SU-DHL-6 (cell line): ENCODE results near the gene ITPKB.

Experiments
- H2AFZ ChIP-seq: fragments of 200-600 bp; sonication (generic); 2 replicates; pipeline ENCODE4 v1.6.1; 2014; ENCODE audit warnings: low read depth, mild to moderate bottlenecking, moderate library complexity, mixed read lengths, antibody characterized with exemption, low read length; ENCODE audit not compliant: severe bottlenecking
- H3F3A ChIP-seq: fragments of 200-600 bp; shearing (Covaris generic); 2 replicates; pipeline ENCODE4 v1.6.0; 2016; ENCODE audit warnings: antibody characterized with exemption, mild to moderate bottlenecking; ENCODE audit not compliant: insufficient read depth
- H3K27ac ChIP-seq: fragments of 200-600 bp; sonication (generic); 2 replicates; pipeline ENCODE4 v1.5.1; 2016; ENCODE audit warnings: low read depth, mild to moderate bottlenecking, low read length, moderate library complexity, mixed read lengths
- H3K27me3 ChIP-seq: fragments of 200-600 bp; sonication (generic), shearing (Covaris generic); 2 replicates; pipeline ENCODE4 v1.6.0; 2014; ENCODE audit warnings: mild to moderate bottlenecking, low read length
- H3K36me3 ChIP-seq: fragments of 200-600 bp; sonication (generic); 2 replicates; pipeline ENCODE4 v1.6.1; 2014; ENCODE audit warnings: mild to moderate bottlenecking, low read length, mixed read lengths
- H3K4me2 ChIP-seq: fragments of 300-600, 200-600 bp; shearing (Covaris generic), sonication (generic); 2 replicates; pipeline ENCODE4 v1.6.0; 2014; ENCODE audit warnings: low read length, low read depth, mild to moderate bottlenecking; ENCODE audit not compliant: poor library complexity, severe bottlenecking
- H3K4me3 ChIP-seq: fragments of 200-600 bp; sonication (generic); 2 replicates; pipeline ENCODE4 v1.5.1; 2014; ENCODE audit warnings: antibody characterized with exemption, low read length, mild to moderate bottlenecking, mixed read lengths; ENCODE audit not compliant: insufficient read depth, poor library complexity, severe bottlenecking
- H3K79me2 ChIP-seq: fragments of 200-600 bp; sonication (generic); 2 replicates; pipeline ENCODE4 v1.6.1; 2014; ENCODE audit warnings: mild to moderate bottlenecking, low read length, moderate library complexity; ENCODE audit not compliant: insufficient read depth
- H3K9ac ChIP-seq: fragments of 200-600 bp; sonication (generic); 2 replicates; pipeline ENCODE4 v1.7.0; 2014; ENCODE audit warnings: mild to moderate bottlenecking, low read length
- H3K9me2 ChIP-seq: fragments of 200-600 bp; sonication (generic); replicated peaks from 2 replicates; pipeline ENCODE4 v1.6.1; 2014; ENCODE audit warnings: low read length; ENCODE audit not compliant: insufficient read depth
- H3K9me3 ChIP-seq: fragments of 200-600 bp; sonication (generic); 2 replicates; pipeline ENCODE4 v1.6.1; 2014; ENCODE audit warnings: low read length, mixed read lengths; ENCODE audit not compliant: insufficient read depth
- H4K20me1 ChIP-seq: fragments of 200-600 bp; sonication (generic); 2 replicates; pipeline ENCODE4 v1.6.1; 2014; ENCODE audit warnings: low read depth, mild to moderate bottlenecking, antibody characterized with exemption, low read length, moderate library complexity, mixed read lengths
- EZH2phosphoT487 ChIP-seq: fragments of 200-600 bp; sonication (generic), shearing (Covaris generic); conservative IDR thresholded peaks from 2 replicates; pipeline ENCODE4 v1.6.1; 2018; ENCODE audit warnings: mild to moderate bottlenecking, antibody characterized with exemption, low read length, moderate library complexity, mixed read lengths
- TF ChIP-seq, protein P1 (sequence below): fragments of 200-600 bp; sonication (generic); IDR thresholded peaks from one replicate; pipeline ENCODE4 v1.5.1; 2017; ENCODE audit warnings: antibody characterized with exemption, mild to moderate bottlenecking, low read length, moderate library complexity; ENCODE audit not compliant: insufficient read depth, poor library complexity, severe bottlenecking

Gene ITPKB

GRCh38 chr1:226738421-226738994 lies 574 bp downstream of the ITPKB start:
- Histone ChIP-seq H3K27me3 (no peaks in the 10 kb centered on the region), H3F3A (peaks cover 23% of the 10 kb centered on the region), H3K9me2 (no peaks in the 10 kb centered on the region), H4K20me1 (peaks cover 8% of the 10 kb centered on the region; the same call in 1 of the 2 replicates), H3K36me3 (peaks cover 15% of the 10 kb centered on the region; the same call in 1 of the 2 replicates), H3K9ac (peak overlapping the region; percentile 98), H3K9me3 (no peaks in the 10 kb centered on the region), H3K4me3 (peak overlapping the region; percentile 99), H2AFZ (peak overlapping the region; percentile 42), H3K27ac (peak overlapping the region; percentile 98), H3K4me2 (peak overlapping the region; percentile 96), H3K79me2 (peaks cover 54% of the 10 kb centered on the region)
- no peak for TF ChIP-seq EZH2phosphoT487
- TF ChIP-seq, protein P1, sequence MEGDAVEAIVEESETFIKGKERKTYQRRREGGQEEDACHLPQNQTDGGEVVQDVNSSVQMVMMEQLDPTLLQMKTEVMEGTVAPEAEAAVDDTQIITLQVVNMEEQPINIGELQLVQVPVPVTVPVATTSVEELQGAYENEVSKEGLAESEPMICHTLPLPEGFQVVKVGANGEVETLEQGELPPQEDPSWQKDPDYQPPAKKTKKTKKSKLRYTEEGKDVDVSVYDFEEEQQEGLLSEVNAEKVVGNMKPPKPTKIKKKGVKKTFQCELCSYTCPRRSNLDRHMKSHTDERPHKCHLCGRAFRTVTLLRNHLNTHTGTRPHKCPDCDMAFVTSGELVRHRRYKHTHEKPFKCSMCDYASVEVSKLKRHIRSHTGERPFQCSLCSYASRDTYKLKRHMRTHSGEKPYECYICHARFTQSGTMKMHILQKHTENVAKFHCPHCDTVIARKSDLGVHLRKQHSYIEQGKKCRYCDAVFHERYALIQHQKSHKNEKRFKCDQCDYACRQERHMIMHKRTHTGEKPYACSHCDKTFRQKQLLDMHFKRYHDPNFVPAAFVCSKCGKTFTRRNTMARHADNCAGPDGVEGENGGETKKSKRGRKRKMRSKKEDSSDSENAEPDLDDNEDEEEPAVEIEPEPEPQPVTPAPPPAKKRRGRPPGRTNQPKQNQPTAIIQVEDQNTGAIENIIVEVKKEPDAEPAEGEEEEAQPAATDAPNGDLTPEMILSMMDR = no peak

- Histone ChIP-seq H3K36me3 (peaks cover 15% of the 10 kb centered on the region; the same call in 1 of the 2 replicates), H3K27ac (peak overlapping the region; percentile 98), H3K4me3 (peak overlapping the region; percentile 99), H3K27me3 (no peaks in the 10 kb centered on the region), H3K9ac (peak overlapping the region; percentile 98), H4K20me1 (peaks cover 10% of the 10 kb centered on the region; the same call in 1 of the 2 replicates), H3K9me2 (no peaks in the 10 kb centered on the region), H3K79me2 (peaks cover 60% of the 10 kb centered on the region), H3K4me2 (peak overlapping the region; percentile 96), H3K9me3 (no peaks in the 10 kb centered on the region), H3F3A (peaks cover 23% of the 10 kb centered on the region), H2AFZ (no peak overlapping the region)
- TF ChIP-seq, protein P1 = no peak
- TF ChIP-seq EZH2phosphoT487 = no peak
Observed at GRCh38 chr1:226737819-226738420, 1.2 kb downstream of the ITPKB start.

DNA sequence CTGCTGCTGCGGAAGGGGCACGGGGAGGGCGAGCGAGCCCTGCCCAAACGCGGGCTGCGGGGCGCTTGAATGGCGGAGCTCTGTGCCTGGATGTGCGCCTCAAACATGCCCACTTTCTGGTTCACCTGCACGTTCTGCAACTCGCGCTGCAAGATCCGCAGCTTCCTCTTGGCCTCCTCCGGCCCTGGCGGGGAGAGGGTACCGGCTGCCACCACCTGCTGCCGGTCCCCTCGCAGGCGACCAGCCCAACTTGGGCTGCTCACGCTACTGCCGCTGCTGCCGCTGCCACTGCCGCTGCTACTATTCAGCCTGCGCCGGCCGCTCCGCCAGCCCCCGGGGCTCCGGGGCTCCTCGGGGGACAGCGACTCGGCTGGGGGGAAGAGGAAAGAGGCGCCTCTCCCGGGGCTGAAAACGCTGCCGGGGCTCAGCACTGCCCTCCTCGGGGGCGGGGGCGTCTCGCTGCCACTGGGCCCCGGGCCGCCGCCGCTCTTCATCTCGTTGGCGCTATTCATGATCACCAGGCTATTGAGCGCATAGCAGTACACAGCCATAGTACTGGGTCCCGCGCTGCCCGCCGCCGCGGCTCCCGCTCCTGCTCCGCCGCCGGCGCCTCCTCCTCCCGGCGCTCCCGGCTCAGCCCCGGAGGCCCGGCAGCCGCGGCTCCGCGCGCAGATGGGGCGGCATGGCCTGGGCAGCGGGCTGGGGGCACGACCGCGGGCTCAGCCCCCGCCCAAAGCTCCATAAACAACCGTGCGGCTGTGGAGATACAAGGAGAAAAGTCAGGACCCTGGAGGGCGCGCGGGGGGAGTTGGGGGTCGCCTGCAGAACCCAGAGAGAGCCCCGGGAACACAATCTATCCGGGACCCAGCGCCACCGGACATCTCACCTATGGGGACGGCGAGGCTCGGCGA lies 1.9 kb downstream of the ITPKB start:
- peak overlapping the region; percentile 96 for H3K4me2 ChIP-seq
- peaks cover 23% of the 10 kb centered on the region for H3F3A ChIP-seq
- H3K79me2 ChIP-seq = peaks cover 67% of the 10 kb centered on the region
- peaks cover 15% of the 10 kb centered on the region; the same call in 1 of the 2 replicates for H3K36me3 ChIP-seq
- H3K9me3 ChIP-seq = no peaks in the 10 kb centered on the region
- H3K9ac ChIP-seq = peak overlapping the region; percentile 98
- TF ChIP-seq EZH2phosphoT487 = no peak
- TF ChIP-seq, protein P1 = peak; percentile 16
- H3K4me3 ChIP-seq = peak overlapping the region; percentile 99
- H3K9me2 ChIP-seq = no peaks in the 10 kb centered on the region
- H3K27me3 ChIP-seq = no peaks in the 10 kb centered on the region
- no peak overlapping the region for H2AFZ ChIP-seq
- peaks cover 10% of the 10 kb centered on the region; the same call in 1 of the 2 replicates for H4K20me1 ChIP-seq
- peak overlapping the region; percentile 98 for H3K27ac ChIP-seq
